HepG2 (cell line): Measurements from ENCODE around the gene BRCA1. TPM values are rescaled to one million over a fixed set of nuclear protein-coding genes. Genes with fewer than 3 reads are reported as not detected.

Source experiments
- CREB1 ChIP-seq, 2 experiments: fragments of 450-650 bp in 1 of 2; IDR thresholded peaks; 2 replicates each; pipeline ENCODE4 v1.6.1; 2016 to 2017; ENCODE audit warnings: control low read depth in 1 of 2, mild to moderate bottlenecking in 1 of 2, missing compliant biosample characterization in 1 of 2, missing genetic modification characterization in 1 of 2
- GFI1 ChIP-seq: sonication (generic); formaldehyde crosslinking; IDR thresholded peaks from 2 replicates; pipeline ENCODE4 v1.5.0; 2020; ENCODE audit warnings: missing genetic modification reagents, mild to moderate bottlenecking, borderline replicate concordance
- HMG20A ChIP-seq: IDR thresholded peaks from 2 replicates; pipeline ENCODE4 v1.6.1; 2016; ENCODE audit warnings: borderline replicate concordance
- HOXA3 ChIP-seq: sonication (generic); formaldehyde crosslinking; IDR thresholded peaks from 2 replicates; pipeline ENCODE4 v1.5.0; 2020; ENCODE audit warnings: missing genetic modification reagents
- KDM1A ChIP-seq: IDR thresholded peaks from 2 replicates; pipeline ENCODE4 v1.6.1; 2016; ENCODE audit warnings: missing compliant biosample characterization
- KDM4B ChIP-seq: sonication (generic); formaldehyde crosslinking; IDR thresholded peaks from 2 replicates; pipeline ENCODE4 v1.4.0; 2020; ENCODE audit warnings: missing genetic modification reagents
- NBN ChIP-seq: fragments of 450-650 bp; conservative IDR thresholded peaks from 2 replicates; pipeline ENCODE4 v1.6.1; 2017
- RFX5 ChIP-seq: IDR thresholded peaks from 2 replicates; pipeline ENCODE4 v1.6.1; 2011; ENCODE audit warnings: low read depth, low read length, improper control_type of control experiment
- TP53 ChIP-seq: sonication (generic); formaldehyde crosslinking; conservative IDR thresholded peaks from 2 replicates; pipeline ENCODE4 v1.4.0; 2020; ENCODE audit warnings: missing genetic modification reagents
- ZNF10 ChIP-seq: sonication (generic); formaldehyde crosslinking; IDR thresholded peaks from 2 replicates; pipeline ENCODE4 v1.4.0; 2020; ENCODE audit warnings: mild to moderate bottlenecking, low read depth, missing genetic modification reagents, borderline replicate concordance
- ZNF598 ChIP-seq: sonication (generic); formaldehyde crosslinking; IDR thresholded peaks from 2 replicates; pipeline ENCODE4 v1.5.1; 2020; ENCODE audit warnings: mild to moderate bottlenecking, missing genetic modification reagents, borderline replicate concordance
- ZNF782 ChIP-seq: sonication (generic); formaldehyde crosslinking; IDR thresholded peaks from 2 replicates; pipeline ENCODE4 v1.4.0; 2020; ENCODE audit warnings: missing genetic modification reagents, mild to moderate bottlenecking, borderline replicate concordance
- polyA plus RNA-seq, 8 experiments: library from polyadenylated mRNA; depleted of rRNA in 3 of 8; stranded (reverse) in 7 of 8; unstranded in 1 of 8; fragments of >200 nt; fragmentation: Illumina TruSeq in 4 of 8; extraction: Trizol in 4 of 8; gene quantifications; 2 replicates each; pipeline versions ENCODE4 v1.2.1 to v1.2.3, GENCODE V29; 2011 to 2016; ENCODE audit warnings: low read depth in 4 of 8, missing spikeins in 1 of 8, mixed read lengths in 1 of 8; ENCODE audit not compliant: insufficient read depth in 1 of 8
- total RNA-seq, 5 experiments: library from RNA; depleted of rRNA; stranded (reverse); fragments of >200 nt; fragmentation: Illumina TruSeq; extraction: Trizol; gene quantifications; 2 replicates each; pipeline ENCODE4 v1.2.3, GENCODE V29; 2016; ENCODE audit warnings: low read depth in 1 of 5
- TF ChIP-seq, protein P1 (sequence below): sonication (generic); formaldehyde crosslinking; IDR thresholded peaks from 2 replicates; pipeline ENCODE4 v1.5.0; 2020; ENCODE audit warnings: missing genetic modification reagents
- TF ChIP-seq, protein P2 (sequence below): sonication (generic); formaldehyde crosslinking; IDR thresholded peaks from 2 replicates; pipeline ENCODE4 v1.5.0; 2020; ENCODE audit warnings: mild to moderate bottlenecking, missing genetic modification reagents
- TF ChIP-seq, protein P3 (sequence below): sonication (generic); formaldehyde crosslinking; conservative IDR thresholded peaks from 2 replicates; pipeline ENCODE4 v1.4.0; 2020; ENCODE audit warnings: missing genetic modification reagents
- TF ChIP-seq, protein P4 (sequence below): fragments of 450-650 bp; IDR thresholded peaks from 2 replicates; pipeline ENCODE4 v1.6.1; 2017
- TF ChIP-seq, protein P5 (sequence below): IDR thresholded peaks from 2 replicates; pipeline ENCODE4 v1.6.1; 2016; ENCODE audit warnings: control low read depth
- TF ChIP-seq, protein P6 (sequence below): sonication (generic); formaldehyde crosslinking; IDR thresholded peaks from 2 replicates; pipeline ENCODE4 v1.8.0; 2022; ENCODE audit warnings: mild to moderate bottlenecking, missing genetic modification reagents; ENCODE audit not compliant: insufficient replicate concordance

The BRCA1 gene
- total and polyA plus RNA-seq, 2 of the 13 experiments (the other 11 are each of a cell fraction or from before 2014, with no cell fraction given) = 13.3 to 37.5 TPM

DNA sequence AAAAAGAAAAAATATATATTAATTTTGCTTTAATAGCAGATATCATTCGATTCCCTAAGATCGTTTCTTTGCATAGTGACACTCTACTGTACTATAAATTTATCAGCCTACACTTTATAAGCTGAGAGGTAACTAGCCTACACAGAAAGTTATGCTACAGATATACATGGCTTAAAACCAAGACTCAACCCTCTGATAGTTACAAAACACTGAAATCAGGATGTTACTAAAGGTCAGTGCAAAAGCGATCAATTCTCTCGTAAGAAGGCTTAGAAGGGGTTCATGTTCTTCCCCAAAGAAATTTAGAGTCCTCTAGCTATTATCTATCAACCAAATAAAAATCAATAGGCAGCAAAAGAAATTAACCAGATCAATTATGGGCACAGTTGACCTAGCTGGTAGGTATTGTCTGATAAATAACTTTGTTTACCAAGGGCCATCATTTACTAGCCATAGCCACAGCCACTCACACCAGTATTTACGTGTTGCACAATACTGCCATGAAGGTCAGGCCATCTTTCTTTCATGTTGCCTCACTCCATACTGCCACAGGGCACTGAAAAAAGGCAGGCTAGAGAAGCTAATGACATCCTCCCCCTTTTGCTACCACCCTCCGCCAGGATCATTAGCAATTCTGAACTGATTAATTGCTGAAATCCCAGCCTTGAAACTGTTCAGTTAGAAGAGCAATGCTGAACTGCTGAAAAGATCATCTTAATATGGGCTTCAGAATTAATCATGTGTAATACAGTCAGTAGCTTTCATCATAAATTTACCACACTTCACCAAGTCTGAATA, 56.4 kb downstream of the BRCA1 start (continued):
- TF ChIP-seq, protein P1, sequence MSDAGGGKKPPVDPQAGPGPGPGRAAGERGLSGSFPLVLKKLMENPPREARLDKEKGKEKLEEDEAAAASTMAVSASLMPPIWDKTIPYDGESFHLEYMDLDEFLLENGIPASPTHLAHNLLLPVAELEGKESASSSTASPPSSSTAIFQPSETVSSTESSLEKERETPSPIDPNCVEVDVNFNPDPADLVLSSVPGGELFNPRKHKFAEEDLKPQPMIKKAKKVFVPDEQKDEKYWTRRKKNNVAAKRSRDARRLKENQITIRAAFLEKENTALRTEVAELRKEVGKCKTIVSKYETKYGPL (CRISPR knock-in tag) = peak; percentile 61; the same call in 1 of the 2 replicates
- TF ChIP-seq, protein P2, sequence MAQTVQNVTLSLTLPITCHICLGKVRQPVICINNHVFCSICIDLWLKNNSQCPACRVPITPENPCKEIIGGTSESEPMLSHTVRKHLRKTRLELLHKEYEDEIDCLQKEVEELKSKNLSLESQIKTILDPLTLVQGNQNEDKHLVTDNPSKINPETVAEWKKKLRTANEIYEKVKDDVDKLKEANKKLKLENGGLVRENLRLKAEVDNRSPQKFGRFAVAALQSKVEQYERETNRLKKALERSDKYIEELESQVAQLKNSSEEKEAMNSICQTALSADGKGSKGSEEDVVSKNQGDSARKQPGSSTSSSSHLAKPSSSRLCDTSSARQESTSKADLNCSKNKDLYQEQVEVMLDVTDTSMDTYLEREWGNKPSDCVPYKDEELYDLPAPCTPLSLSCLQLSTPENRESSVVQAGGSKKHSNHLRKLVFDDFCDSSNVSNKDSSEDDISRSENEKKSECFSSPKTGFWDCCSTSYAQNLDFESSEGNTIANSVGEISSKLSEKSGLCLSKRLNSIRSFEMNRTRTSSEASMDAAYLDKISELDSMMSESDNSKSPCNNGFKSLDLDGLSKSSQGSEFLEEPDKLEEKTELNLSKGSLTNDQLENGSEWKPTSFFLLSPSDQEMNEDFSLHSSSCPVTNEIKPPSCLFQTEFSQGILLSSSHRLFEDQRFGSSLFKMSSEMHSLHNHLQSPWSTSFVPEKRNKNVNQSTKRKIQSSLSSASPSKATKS (CRISPR knock-in tag) = no peak; the same call in 1 of the 2 replicates
- TF ChIP-seq KDM1A (CRISPR knock-in tag) (peak; percentile 89), CREB1 (IDR thresholded peaks at IDR 0.05) (no peak), CREB1 (CRISPR knock-in tag; IDR thresholded peaks at IDR 0.05) (peak; percentile 57; the same call in 1 of the 2 replicates), NBN (no peak), TP53 (CRISPR knock-in tag) (no peak), HOXA3 (CRISPR knock-in tag) (peak; percentile 97), GFI1 (CRISPR knock-in tag) (peak; percentile 77; the same call in 1 of the 2 replicates), RFX5 (no peak), KDM4B (CRISPR knock-in tag) (peak; percentile 94; the same call in 1 of the 2 replicates), ZNF782 (CRISPR knock-in tag) (no peak), ZNF598 (CRISPR knock-in tag) (no peak), ZNF10 (CRISPR knock-in tag) (no peak), HMG20A (peak; percentile 96)
- TF ChIP-seq, protein P3, sequence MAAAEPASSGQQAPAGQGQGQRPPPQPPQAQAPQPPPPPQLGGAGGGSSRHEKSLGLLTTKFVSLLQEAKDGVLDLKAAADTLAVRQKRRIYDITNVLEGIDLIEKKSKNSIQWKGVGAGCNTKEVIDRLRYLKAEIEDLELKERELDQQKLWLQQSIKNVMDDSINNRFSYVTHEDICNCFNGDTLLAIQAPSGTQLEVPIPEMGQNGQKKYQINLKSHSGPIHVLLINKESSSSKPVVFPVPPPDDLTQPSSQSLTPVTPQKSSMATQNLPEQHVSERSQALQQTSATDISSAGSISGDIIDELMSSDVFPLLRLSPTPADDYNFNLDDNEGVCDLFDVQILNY = no peak
- TF ChIP-seq, protein P4, sequence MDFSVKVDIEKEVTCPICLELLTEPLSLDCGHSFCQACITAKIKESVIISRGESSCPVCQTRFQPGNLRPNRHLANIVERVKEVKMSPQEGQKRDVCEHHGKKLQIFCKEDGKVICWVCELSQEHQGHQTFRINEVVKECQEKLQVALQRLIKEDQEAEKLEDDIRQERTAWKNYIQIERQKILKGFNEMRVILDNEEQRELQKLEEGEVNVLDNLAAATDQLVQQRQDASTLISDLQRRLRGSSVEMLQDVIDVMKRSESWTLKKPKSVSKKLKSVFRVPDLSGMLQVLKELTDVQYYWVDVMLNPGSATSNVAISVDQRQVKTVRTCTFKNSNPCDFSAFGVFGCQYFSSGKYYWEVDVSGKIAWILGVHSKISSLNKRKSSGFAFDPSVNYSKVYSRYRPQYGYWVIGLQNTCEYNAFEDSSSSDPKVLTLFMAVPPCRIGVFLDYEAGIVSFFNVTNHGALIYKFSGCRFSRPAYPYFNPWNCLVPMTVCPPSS = no peak
- TF ChIP-seq, protein P5, sequence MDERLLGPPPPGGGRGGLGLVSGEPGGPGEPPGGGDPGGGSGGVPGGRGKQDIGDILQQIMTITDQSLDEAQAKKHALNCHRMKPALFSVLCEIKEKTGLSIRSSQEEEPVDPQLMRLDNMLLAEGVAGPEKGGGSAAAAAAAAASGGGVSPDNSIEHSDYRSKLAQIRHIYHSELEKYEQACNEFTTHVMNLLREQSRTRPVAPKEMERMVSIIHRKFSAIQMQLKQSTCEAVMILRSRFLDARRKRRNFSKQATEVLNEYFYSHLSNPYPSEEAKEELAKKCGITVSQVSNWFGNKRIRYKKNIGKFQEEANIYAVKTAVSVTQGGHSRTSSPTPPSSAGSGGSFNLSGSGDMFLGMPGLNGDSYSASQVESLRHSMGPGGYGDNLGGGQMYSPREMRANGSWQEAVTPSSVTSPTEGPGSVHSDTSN = no peak
- TF ChIP-seq, protein P6, sequence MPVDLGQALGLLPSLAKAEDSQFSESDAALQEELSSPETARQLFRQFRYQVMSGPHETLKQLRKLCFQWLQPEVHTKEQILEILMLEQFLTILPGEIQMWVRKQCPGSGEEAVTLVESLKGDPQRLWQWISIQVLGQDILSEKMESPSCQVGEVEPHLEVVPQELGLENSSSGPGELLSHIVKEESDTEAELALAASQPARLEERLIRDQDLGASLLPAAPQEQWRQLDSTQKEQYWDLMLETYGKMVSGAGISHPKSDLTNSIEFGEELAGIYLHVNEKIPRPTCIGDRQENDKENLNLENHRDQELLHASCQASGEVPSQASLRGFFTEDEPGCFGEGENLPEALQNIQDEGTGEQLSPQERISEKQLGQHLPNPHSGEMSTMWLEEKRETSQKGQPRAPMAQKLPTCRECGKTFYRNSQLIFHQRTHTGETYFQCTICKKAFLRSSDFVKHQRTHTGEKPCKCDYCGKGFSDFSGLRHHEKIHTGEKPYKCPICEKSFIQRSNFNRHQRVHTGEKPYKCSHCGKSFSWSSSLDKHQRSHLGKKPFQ (CRISPR knock-in tag) = peak; percentile 97
